Peyer's patch (tissue), 4 donors: Measurements from ENCODE around the gene ADAMTS12.

Source experiments
- POLR2A ChIP-seq, 2 donors: fragments of 450-650 bp; IDR thresholded peaks; one replicate each; pipeline ENCODE4 v1.5.1; 2017; ENCODE audit warnings: antibody characterized with exemption in 2 of 2, mild to moderate bottlenecking in 2 of 2, moderate library complexity in 2 of 2
- TF ChIP-seq, protein P1 (sequence below), 6 experiments: fragments of 450-650 bp in 4 of 6; fragments of 200-600 bp in 2 of 6; sonication (generic) in 1 of 6; IDR thresholded peaks; one replicate each; pipeline ENCODE4 v1.5.1; 2017 to 2019; ENCODE audit warnings: antibody characterized with exemption in 6 of 6, mild to moderate bottlenecking in 3 of 6, moderate library complexity in 1 of 6

DNA sequence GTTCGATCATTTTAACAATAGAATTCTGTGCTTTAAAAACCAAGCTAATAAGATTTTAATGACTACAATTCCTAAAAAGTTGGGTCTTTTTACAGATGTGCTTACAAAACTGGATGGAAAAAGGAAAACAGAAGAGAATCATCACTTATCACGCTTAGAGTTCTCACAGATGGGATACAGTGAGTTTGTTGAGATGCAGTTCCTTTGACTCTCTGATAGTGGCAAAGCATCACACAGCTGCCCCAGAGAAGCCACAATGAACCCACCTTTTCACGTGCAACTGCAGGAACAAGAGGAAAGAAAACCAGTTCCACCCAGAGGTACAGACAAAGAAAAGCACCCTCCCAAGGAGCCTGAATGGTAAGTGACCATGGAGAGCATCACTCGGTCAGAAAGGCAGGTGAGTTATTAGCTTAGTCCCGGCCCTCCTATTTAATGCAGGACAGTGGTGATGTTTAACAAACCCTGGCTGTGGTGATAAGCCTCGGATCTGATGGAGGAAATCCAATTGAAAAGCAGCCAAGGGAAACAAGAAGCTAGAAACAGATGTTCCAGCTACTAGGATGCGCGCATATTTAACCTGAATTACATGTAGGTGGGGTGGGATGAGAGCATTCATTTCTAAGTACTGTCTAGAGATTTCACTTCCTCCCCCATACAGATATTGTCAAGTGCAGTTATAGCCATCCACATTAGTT lies 283.3 kb downstream of the ADAMTS12 start:
- TF ChIP-seq, protein P1, sequence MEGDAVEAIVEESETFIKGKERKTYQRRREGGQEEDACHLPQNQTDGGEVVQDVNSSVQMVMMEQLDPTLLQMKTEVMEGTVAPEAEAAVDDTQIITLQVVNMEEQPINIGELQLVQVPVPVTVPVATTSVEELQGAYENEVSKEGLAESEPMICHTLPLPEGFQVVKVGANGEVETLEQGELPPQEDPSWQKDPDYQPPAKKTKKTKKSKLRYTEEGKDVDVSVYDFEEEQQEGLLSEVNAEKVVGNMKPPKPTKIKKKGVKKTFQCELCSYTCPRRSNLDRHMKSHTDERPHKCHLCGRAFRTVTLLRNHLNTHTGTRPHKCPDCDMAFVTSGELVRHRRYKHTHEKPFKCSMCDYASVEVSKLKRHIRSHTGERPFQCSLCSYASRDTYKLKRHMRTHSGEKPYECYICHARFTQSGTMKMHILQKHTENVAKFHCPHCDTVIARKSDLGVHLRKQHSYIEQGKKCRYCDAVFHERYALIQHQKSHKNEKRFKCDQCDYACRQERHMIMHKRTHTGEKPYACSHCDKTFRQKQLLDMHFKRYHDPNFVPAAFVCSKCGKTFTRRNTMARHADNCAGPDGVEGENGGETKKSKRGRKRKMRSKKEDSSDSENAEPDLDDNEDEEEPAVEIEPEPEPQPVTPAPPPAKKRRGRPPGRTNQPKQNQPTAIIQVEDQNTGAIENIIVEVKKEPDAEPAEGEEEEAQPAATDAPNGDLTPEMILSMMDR (IDR thresholded peaks at IDR 0.05) = no peak
- TF ChIP-seq POLR2A (IDR thresholded peaks at IDR 0.05) = no peak
